ENCODE measurements around the gene SYNJ2.
A peak's percentile ranks its signal among the peaks of the same experiment; 100 is the strongest.

Gene SYNJ2

GRCh38 chr6:158069800-158070195 is 88.1 kb downstream of the SYNJ2 start:
- TF ChIP-seq CTCF (conservative IDR thresholded peaks at IDR 0.05; ENCODE audit: low read depth, low read length), result no peak
- Histone ChIP-seq H3K4me3 (IDR thresholded peaks at IDR 0.05; ENCODE audit: insufficient read depth, low read depth, low read length) (no peak overlapping the region), H3K36me3 (ENCODE audit: insufficient read depth) (no peaks in the 10 kb centered on the region), H3K4me1 (ENCODE audit: low read depth, poor library complexity, severe bottlenecking) (peaks cover 4% of the 10 kb centered on the region), H3K4me2 (no peak overlapping the region), H2AFZ (ENCODE audit: low read depth) (no peak overlapping the region), H3K27me3 (ENCODE audit: insufficient read depth, low read depth) (no peaks in the 10 kb centered on the region), H3K27ac (no peak overlapping the region), H3K79me2 (ENCODE audit: insufficient read depth, low read depth) (no peaks in the 10 kb centered on the region), H3K9ac (no peak overlapping the region), H4K20me1 (ENCODE audit: insufficient read depth) (no peaks in the 10 kb centered on the region)

GRCh38 chr6:158070513-158070912 is 88.8 kb downstream of the SYNJ2 start:
- no peaks in the 10 kb centered on the region for H3K36me3 ChIP-seq (ENCODE audit: insufficient read depth)

GRCh38 chr6:158071121-158072082 is 89.7 kb downstream of the SYNJ2 start:
- Histone ChIP-seq H3K36me3 (ENCODE audit: insufficient read depth) (no peaks in the 10 kb centered on the region), H3K79me2 (ENCODE audit: insufficient read depth, low read depth) (no peaks in the 10 kb centered on the region), H2AFZ (ENCODE audit: low read depth) (no peak overlapping the region), H3K27ac (no peak overlapping the region), H3K4me3 (IDR thresholded peaks at IDR 0.05; ENCODE audit: insufficient read depth, low read depth, low read length) (no peak overlapping the region), H4K20me1 (ENCODE audit: insufficient read depth) (no peaks in the 10 kb centered on the region), H3K27me3 (ENCODE audit: insufficient read depth, low read depth) (no peaks in the 10 kb centered on the region), H3K4me2 (no peak overlapping the region), H3K4me1 (ENCODE audit: low read depth, poor library complexity, severe bottlenecking) (peaks cover 4% of the 10 kb centered on the region), H3K9ac (no peak overlapping the region)
- TF ChIP-seq CTCF (conservative IDR thresholded peaks at IDR 0.05; ENCODE audit: low read depth, low read length), result no peak

More at GRCh38 chr6:158070513-158070912, 88.8 kb downstream of the SYNJ2 start:
- no peak for TF ChIP-seq CTCF (conservative IDR thresholded peaks at IDR 0.05; ENCODE audit: low read depth, low read length)
- H3K9ac ChIP-seq, result no peak overlapping the region
- no peak overlapping the region for H3K4me2 ChIP-seq
- H3K27ac ChIP-seq, result no peak overlapping the region
- peaks cover 4% of the 10 kb centered on the region for H3K4me1 ChIP-seq (ENCODE audit: low read depth, poor library complexity, severe bottlenecking)
- H3K27me3 ChIP-seq (ENCODE audit: insufficient read depth, low read depth), result no peaks in the 10 kb centered on the region
- H3K79me2 ChIP-seq (ENCODE audit: insufficient read depth, low read depth), result no peaks in the 10 kb centered on the region
- no peak overlapping the region for H3K4me3 ChIP-seq (IDR thresholded peaks at IDR 0.05; ENCODE audit: insufficient read depth, low read depth, low read length)
- H4K20me1 ChIP-seq (ENCODE audit: insufficient read depth), result no peaks in the 10 kb centered on the region
- H2AFZ ChIP-seq (ENCODE audit: low read depth), result no peak overlapping the region

- H2AFZ ChIP-seq (ENCODE audit: low read depth), result peak overlapping the region; percentile 32; the same call in 1 of the 2 replicates
- no peak overlapping the region for H3K9ac ChIP-seq
- TF ChIP-seq CTCF (conservative IDR thresholded peaks at IDR 0.05; ENCODE audit: low read depth, low read length), result peak; percentile 91
- no peak overlapping the region for H3K27ac ChIP-seq
- H3K36me3 ChIP-seq (ENCODE audit: insufficient read depth), result no peaks in the 10 kb centered on the region
- no peaks in the 10 kb centered on the region for H3K27me3 ChIP-seq (ENCODE audit: insufficient read depth, low read depth)
- H3K79me2 ChIP-seq (ENCODE audit: insufficient read depth, low read depth), result no peaks in the 10 kb centered on the region
- H3K4me1 ChIP-seq (ENCODE audit: low read depth, poor library complexity, severe bottlenecking), result peaks cover 4% of the 10 kb centered on the region
- no peaks in the 10 kb centered on the region for H4K20me1 ChIP-seq (ENCODE audit: insufficient read depth)
- no peak overlapping the region for H3K4me3 ChIP-seq (IDR thresholded peaks at IDR 0.05; ENCODE audit: insufficient read depth, low read depth, low read length)
- no peak overlapping the region for H3K4me2 ChIP-seq
Observed at GRCh38 chr6:158072083-158072721, 90.5 kb downstream of the SYNJ2 start.
